ENCODE measurements around the gene CDH2.

DNA sequence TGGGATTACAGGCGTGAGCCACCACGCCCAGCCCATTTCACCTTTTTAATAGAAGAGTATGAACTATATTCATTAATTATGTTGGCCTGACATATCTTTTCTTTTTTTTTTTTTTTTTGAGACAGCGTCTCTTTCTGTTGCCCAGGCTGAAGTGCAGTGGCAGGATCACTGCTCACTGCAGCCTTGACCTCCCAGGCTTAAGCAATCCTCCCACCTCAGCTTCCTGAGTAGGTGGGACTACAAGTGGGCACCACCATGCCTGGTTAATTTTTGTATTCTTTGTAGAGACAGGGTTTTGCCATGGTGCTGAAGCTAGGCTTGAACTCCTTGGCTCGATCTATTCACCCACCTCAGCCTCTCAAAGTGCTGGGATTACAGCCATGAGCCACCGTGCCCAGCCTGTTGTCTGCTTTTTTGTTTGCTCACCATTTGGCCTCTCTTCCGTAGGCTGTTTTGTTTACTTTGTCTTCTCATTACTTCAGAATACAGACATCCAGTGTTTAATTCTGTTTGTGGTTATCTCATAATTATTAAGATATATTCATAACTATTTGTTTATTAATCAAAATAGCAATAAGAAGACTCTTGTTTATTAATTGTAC, 16.3 kb upstream of the CDH2 start:
- TF ChIP-seq POLR2AphosphoS5 (IDR thresholded peaks at IDR 0.05) (no peak), POLR2A (IDR thresholded peaks at IDR 0.05) (no peak)

Measured in gastroesophageal sphincter (tissue), 2 donors.